HepG2 (cell line): ENCODE data around the gene RBCK1. TPM values are rescaled to one million over a fixed set of nuclear protein-coding genes. Genes with fewer than 3 reads are reported as not detected.

Experiments used
- BCL6 ChIP-seq: IDR thresholded peaks from 2 replicates; pipeline ENCODE4 v1.6.1; 2016; ENCODE audit warnings: missing genetic modification reagents, missing compliant biosample characterization
- CBFB ChIP-seq: sonication (generic); formaldehyde crosslinking; IDR thresholded peaks from 2 replicates; pipeline ENCODE4 v1.4.0; 2020; ENCODE audit warnings: missing genetic modification reagents
- CCAR2 ChIP-seq: fragments of 200-400 bp; formaldehyde crosslinking; optimal IDR thresholded peaks from 2 replicates; pipeline ENCODE3; 2018; ENCODE audit warnings: low read depth, mild to moderate bottlenecking, low read length, moderate library complexity
- EP300 ChIP-seq, 3 experiments: sonication (generic) in 1 of 3; formaldehyde crosslinking in 1 of 3; IDR thresholded peaks; 2 replicates each; pipeline versions ENCODE4 v1.5.1 to v1.6.1; 2011 to 2020; ENCODE audit warnings: low read depth in 2 of 3, low read length in 2 of 3, borderline replicate concordance in 1 of 3, improper control_type of control experiment in 1 of 3, mild to moderate bottlenecking in 1 of 3, missing genetic modification reagents in 1 of 3, moderate library complexity in 1 of 3
- FOXO4 ChIP-seq: sonication (generic); formaldehyde crosslinking; conservative IDR thresholded peaks from 2 replicates; pipeline ENCODE4 v1.8.1; 2023; ENCODE audit warnings: missing genetic modification reagents
- HOXA5 ChIP-seq: sonication (generic); formaldehyde crosslinking; IDR thresholded peaks from 2 replicates; pipeline ENCODE4 v1.4.0; 2020; ENCODE audit warnings: missing genetic modification reagents
- KDM2A ChIP-seq: sonication (generic); formaldehyde crosslinking; IDR thresholded peaks from 2 replicates; pipeline ENCODE4 v1.4.0; 2020; ENCODE audit warnings: low read depth, missing genetic modification reagents, borderline replicate concordance
- MBNL3 ChIP-seq: fragments of 250-450 bp; sonication (Bioruptor Pico); conservative IDR thresholded peaks from 2 replicates; pipeline ENCODE4 v1.8.0; 2022; ENCODE audit warnings: mild to moderate bottlenecking, inconsistent platforms
- MIER2 ChIP-seq: IDR thresholded peaks from 2 replicates; pipeline ENCODE4 v1.6.1; 2016; ENCODE audit warnings: missing biosample characterization, missing genetic modification reagents
- MIXL1 ChIP-seq: IDR thresholded peaks from 2 replicates; pipeline ENCODE4 v1.6.1; 2016
- MTA3 ChIP-seq: sonication (generic); formaldehyde crosslinking; IDR thresholded peaks from 2 replicates; pipeline ENCODE4 v1.4.0; 2020; ENCODE audit warnings: missing genetic modification reagents
- MYC ChIP-seq: sonication (generic); formaldehyde crosslinking; IDR thresholded peaks from 2 replicates; pipeline ENCODE4 v1.9.0; 2021; ENCODE audit warnings: missing genetic modification reagents, borderline replicate concordance
- NR2F2 ChIP-seq: IDR thresholded peaks from 2 replicates; pipeline ENCODE4 v1.6.1; 2012; ENCODE audit warnings: low read depth, inconsistent platforms, borderline replicate concordance
- PPARG ChIP-seq: conservative IDR thresholded peaks from 2 replicates; pipeline ENCODE4 v1.6.1; 2016; ENCODE audit warnings: missing biosample characterization, missing genetic modification reagents
- RAD21 ChIP-seq: fragments of 450-650 bp; formaldehyde crosslinking; IDR thresholded peaks from 2 replicates; pipeline ENCODE4 v1.5.0; 2020; ENCODE audit warnings: mild to moderate bottlenecking
- SPEN ChIP-seq: sonication (generic); formaldehyde crosslinking; IDR thresholded peaks from 2 replicates; pipeline ENCODE4 v1.5.1; 2020; ENCODE audit warnings: low read depth, mild to moderate bottlenecking, missing genetic modification reagents
- TBX3 ChIP-seq: fragments of 450-650 bp; IDR thresholded peaks from 2 replicates; pipeline ENCODE4 v1.6.1; 2017; ENCODE audit warnings: antibody characterized with exemption, mild to moderate bottlenecking, inconsistent platforms, borderline replicate concordance
- TCF7L2 ChIP-seq: IDR thresholded peaks from 2 replicates; pipeline ENCODE4 v1.6.1; 2011; ENCODE audit warnings: mild to moderate bottlenecking, low read depth, low read length, moderate library complexity
- ZBTB4 ChIP-seq: sonication (generic); formaldehyde crosslinking; IDR thresholded peaks from 2 replicates; pipeline ENCODE4 v1.4.0; 2020; ENCODE audit warnings: missing genetic modification reagents, mild to moderate bottlenecking, borderline replicate concordance
- ZFP91 ChIP-seq: sonication (generic); formaldehyde crosslinking; IDR thresholded peaks from 2 replicates; pipeline ENCODE4 v1.9.0; 2022; ENCODE audit warnings: missing genetic modification reagents, mild to moderate bottlenecking, borderline replicate concordance
- ZNF326 ChIP-seq: sonication (generic); formaldehyde crosslinking; IDR thresholded peaks from 2 replicates; pipeline ENCODE4 v1.4.0; 2020; ENCODE audit warnings: missing genetic modification reagents, borderline replicate concordance
- ZNF335 ChIP-seq: sonication (generic); formaldehyde crosslinking; IDR thresholded peaks from 2 replicates; pipeline ENCODE4 v1.4.0; 2020; ENCODE audit warnings: missing genetic modification reagents
- ZNF431 ChIP-seq: sonication (generic); formaldehyde crosslinking; IDR thresholded peaks from 2 replicates; pipeline ENCODE4 v1.9.0; 2022; ENCODE audit warnings: missing genetic modification reagents, low read depth, mild to moderate bottlenecking, borderline replicate concordance
- ZNF580 ChIP-seq: IDR thresholded peaks from 2 replicates; pipeline ENCODE4 v1.6.1; 2016; ENCODE audit warnings: low read depth, borderline replicate concordance
- ZNF713 ChIP-seq: sonication (generic); formaldehyde crosslinking; IDR thresholded peaks from 2 replicates; pipeline ENCODE4 v1.4.0; 2020; ENCODE audit warnings: mild to moderate bottlenecking, missing genetic modification reagents
- polyA plus RNA-seq, 8 experiments: library from polyadenylated mRNA; depleted of rRNA in 3 of 8; stranded (reverse) in 7 of 8; unstranded in 1 of 8; fragments of >200 nt; fragmentation: Illumina TruSeq in 4 of 8; extraction: Trizol in 4 of 8; gene quantifications; 2 replicates each; pipeline versions ENCODE4 v1.2.1 to v1.2.3, GENCODE V29; 2011 to 2016; ENCODE audit warnings: low read depth in 4 of 8, missing spikeins in 1 of 8, mixed read lengths in 1 of 8; ENCODE audit not compliant: insufficient read depth in 1 of 8
- total RNA-seq, 5 experiments: library from RNA; depleted of rRNA; stranded (reverse); fragments of >200 nt; fragmentation: Illumina TruSeq; extraction: Trizol; gene quantifications; 2 replicates each; pipeline ENCODE4 v1.2.3, GENCODE V29; 2016; ENCODE audit warnings: low read depth in 1 of 5

Gene RBCK1
- total and polyA plus RNA-seq, 2 of the 13 experiments (the other 11 are each of a cell fraction or from before 2014, with no cell fraction given): 149 to 215 TPM

GRCh38 chr20:370151-370600 lies 37.9 kb upstream of the RBCK1 start (continued):
- TF ChIP-seq ZBTB4 (CRISPR knock-in tag): no peak
- TF ChIP-seq RAD21 (CRISPR knock-in tag): peak; percentile 44
- TF ChIP-seq CCAR2: no peak
- no peak for TF ChIP-seq TCF7L2
- peak; percentile 62; the same call in 1 of the 2 replicates for TF ChIP-seq ZNF580 (CRISPR knock-in tag)
- TF ChIP-seq TBX3: peak; percentile 36; the same call in 1 of the 2 replicates
- no peak for TF ChIP-seq KDM2A (CRISPR knock-in tag)
- TF ChIP-seq MIER2 (CRISPR knock-in tag): no peak
- TF ChIP-seq EP300 (IDR thresholded peaks at IDR 0.05; ENCODE audit: low read depth in 2 of 2, low read length in 2 of 2): peak; percentile 27 to 77; a peak in 3 of 4 replicates
- TF ChIP-seq EP300 (CRISPR knock-in tag; IDR thresholded peaks at IDR 0.05; ENCODE audit: borderline replicate concordance): peak; percentile 34; the same call in 1 of the 2 replicates
- no peak for TF ChIP-seq MTA3 (CRISPR knock-in tag)
- TF ChIP-seq ZNF431 (CRISPR knock-in tag): no peak
- TF ChIP-seq CBFB (CRISPR knock-in tag): 0 out of 2 replicates have a peak, but pooled peaks have one; percentile 24
- no peak for TF ChIP-seq ZNF326 (CRISPR knock-in tag)
- TF ChIP-seq MYC (CRISPR knock-in tag): no peak
- peak; percentile 83 for TF ChIP-seq BCL6 (CRISPR knock-in tag)
- no peak for TF ChIP-seq ZFP91 (CRISPR knock-in tag)
- TF ChIP-seq PPARG (CRISPR knock-in tag): peak; percentile 50; the same call in 1 of the 2 replicates
- no peak for TF ChIP-seq ZNF335
- no peak for TF ChIP-seq NR2F2
- peak; percentile 13; the same call in 1 of the 2 replicates for TF ChIP-seq MIXL1
- TF ChIP-seq HOXA5 (CRISPR knock-in tag): peak; percentile 34; the same call in 1 of the 2 replicates
- TF ChIP-seq FOXO4: no peak
- peak; percentile 8; the same call in 1 of the 2 replicates for TF ChIP-seq SPEN (CRISPR knock-in tag)
- no peak for TF ChIP-seq ZNF713
- TF ChIP-seq MBNL3 (CRISPR knock-in tag): no peak
